ENCODE measurements around the gene PIGX. TPM values are rescaled to one million over a fixed set of nuclear protein-coding genes. Genes with fewer than 3 reads are reported as not detected.

PIGX gene
- total and polyA plus RNA-seq, 2 of the 4 experiments (the other 2 are of a cell fraction) = 9.4 to 14.5 TPM

GRCh38 chr3:196763179-196763578, 51.0 kb downstream of the PIGX start:
- intact Hi-C loops (cut with micrococcal nuclease) (no loop called here), in situ Hi-C loops (cut with MboI; ENCODE audit: low sequenced_read_pairs) (no loop called here), dilution Hi-C loops (cut with HindIII; ENCODE audit: low sequenced_read_pairs, unreplicated experiment) (no loop called here)
- no peak overlapping the region for H2BK5ac ChIP-seq (ENCODE audit: low read depth, low read length, poor library complexity, severe bottlenecking)
- no peak overlapping the region for H3K23ac ChIP-seq (ENCODE audit: low read depth, low read length)
- H2AK5ac ChIP-seq (ENCODE audit: low read depth, low read length) = no peak overlapping the region
- H3K18ac ChIP-seq (ENCODE audit: low read depth, low read length) = no peak overlapping the region
- ATAC-seq (ENCODE audit: low read depth) (no peak), DNase-seq (no peak)
- H4K5ac ChIP-seq (ENCODE audit: low read depth, low read length) = no peak overlapping the region
- peaks cover 1% of the 10 kb centered on the region; the same call in 1 of the 2 replicates for H3K9me1 ChIP-seq (ENCODE audit: insufficient read depth, low read length)
- no peak overlapping the region for H3K14ac ChIP-seq (replicated peaks; ENCODE audit: low read depth, low read length)
- H3K4me2 ChIP-seq (ENCODE audit: low read depth, low read length) = no peak overlapping the region
- no peak overlapping the region for H2BK20ac ChIP-seq (ENCODE audit: low read depth, low read length)
- no peak overlapping the region for H2AK9ac ChIP-seq (replicated peaks; ENCODE audit: low read depth, low read length, poor library complexity)
- peaks cover 7 to 54% of the 10 kb centered on the region in 2 experiments for H3K79me1 ChIP-seq (ENCODE audit: low read depth in 1 of 2, low read length in 2 of 2)
- H3K4me3 ChIP-seq (ENCODE audit: insufficient read depth, low read depth, low read length) = no peak overlapping the region
- no peaks in the 10 kb centered on the region for H3K9me3 ChIP-seq (ENCODE audit: control insufficient read depth, insufficient read depth, low read length)
- H4K91ac ChIP-seq (ENCODE audit: insufficient read depth, low read depth, low read length) = no peak overlapping the region
- H4K8ac ChIP-seq (ENCODE audit: low read depth in 2 of 2, low read length in 2 of 2) = no peak overlapping the region
- no peaks in the 10 kb centered on the region for H3K27me3 ChIP-seq (ENCODE audit: control insufficient read depth, insufficient read depth, low read length)
- ChIA-PET POLR2A (ENCODE audit: unreplicated experiment) (interaction anchor here (0.5 kb wide), 1 partner anchor 34 kb away, joined by 3 read pairs; no protein-coding TSS in a partner anchor), CTCF (no interaction called here)
- no TSS peak for BruUV-seq (replicated peaks)
- peaks cover 4% of the 10 kb centered on the region; the same call in 1 of the 2 replicates for H3K4me1 ChIP-seq (ENCODE audit: control insufficient read depth, insufficient read depth, low read length)
- no peak overlapping the region for H3K27ac ChIP-seq (ENCODE audit: insufficient read depth, low read length)
- no peak overlapping the region for H3K56ac ChIP-seq (ENCODE audit: extremely low read depth, insufficient read depth, low read length)
- H2BK120ac ChIP-seq (ENCODE audit: low read depth, low read length) = no peak overlapping the region
- no peak overlapping the region for H3K4ac ChIP-seq (ENCODE audit: low read depth, low read length)
- TF ChIP-seq RCOR1 (IDR thresholded peaks at IDR 0.05; ENCODE audit: insufficient replicate concordance, low read length) = no peak
- H3K9ac ChIP-seq (ENCODE audit: low read depth, low read length) = no peak overlapping the region
- H4K20me1 ChIP-seq (ENCODE audit: insufficient read depth, low read length) = peaks cover 26% of the 10 kb centered on the region
- WGBS, 2 experiments (ENCODE audit: extremely low coverage in 2 of 2, insufficient read length in 1 of 2) = 100% methylated on average over 4 of the region's 7 CpGs; no CpG with 5 or more reads in 1 of the 2 experiments
- no peak overlapping the region for H2BK15ac ChIP-seq (ENCODE audit: low read depth, low read length)
- H2AFZ ChIP-seq (replicated peaks; ENCODE audit: low read length, poor library complexity) = no peak overlapping the region
- no peaks in the 10 kb centered on the region for H3K36me3 ChIP-seq (ENCODE audit: control insufficient read depth, insufficient read depth, low read length)
